Endothelial cell of umbilical vein (primary cell): ENCODE data around the gene GABARAPL1. TPM values are rescaled to one million over a fixed set of nuclear protein-coding genes. Genes with fewer than 3 reads are reported as not detected.

Experiments used
- BruUV-seq: library from RNA; stranded (reverse); fragments of 400-500 nt; replicated peaks from 2 replicates; lab custom pipeline; 2021; lab: Mats Ljungman, UMichigan
- CTCF ChIA-PET: fragments of 300-600, 350-600 bp; sonication (Branson Sonifier 250); formaldehyde crosslinking; loops from one replicate; lab custom pipeline; 2021; ENCODE audit warnings: antibody characterized with exemption, inconsistent platforms; lab: Charles Lee
- POLR2A ChIA-PET: fragments of 300-600, 350-600 bp; sonication (Branson Sonifier 250); formaldehyde crosslinking; loops from one replicate; lab custom pipeline; 2021; ENCODE audit warnings: antibody characterized with exemption, inconsistent platforms; lab: Charles Lee
- DNase-seq: peaks from one replicate; pipeline ENCODE4 v3.0.0-alpha.2; 2011; ENCODE audit warnings: low read depth, low spot score
- FAIRE-seq: peaks from 2 replicates; lab custom pipeline; 2011; peaks lifted over from hg19 to GRCh38; lab: Jason Lieb, UNC
- H2AFZ ChIP-seq: 2 replicates; pipeline ENCODE4 v1.6.0; 2012; ENCODE audit warnings: low read depth, low read length, control low read depth, inconsistent platforms
- H3K27ac ChIP-seq: 2 replicates; pipeline ENCODE4 v1.5.1; 2011; ENCODE audit warnings: low read depth, mild to moderate bottlenecking, control low read depth, low read length, moderate library complexity; ENCODE audit not compliant: insufficient read depth
- H3K27me3 ChIP-seq, 2 experiments: 2 replicates each; pipeline versions ENCODE4 v1.6.0 to v1.6.1; 2011; ENCODE audit warnings: low read length in 2 of 2, mixed read lengths in 1 of 2; ENCODE audit not compliant: control insufficient read depth in 2 of 2, insufficient read depth in 2 of 2
- H3K36me3 ChIP-seq, 2 experiments: 2 replicates in 1 of 2; 3 replicates in 1 of 2; pipeline ENCODE4 v1.5.1; 2011; ENCODE audit warnings: low read length in 2 of 2, mild to moderate bottlenecking in 1 of 2, moderate library complexity in 1 of 2; ENCODE audit not compliant: control insufficient read depth in 2 of 2, insufficient read depth in 2 of 2; ENCODE audit errors: extremely low read depth in 1 of 2
- H3K4me1 ChIP-seq: 3 replicates; pipeline ENCODE4 v1.5.1; 2011; ENCODE audit warnings: mild to moderate bottlenecking, low read length; ENCODE audit not compliant: control insufficient read depth, insufficient read depth; ENCODE audit errors: extremely low read depth
- H3K4me2 ChIP-seq: 2 replicates; pipeline ENCODE4 v1.6.1; 2011; ENCODE audit warnings: low read length, control low read depth, mixed read lengths; ENCODE audit not compliant: insufficient read depth
- H3K4me3 ChIP-seq, 3 experiments: fragments of 200-600 bp in 1 of 3; sonication (generic), shearing (Covaris generic) in 1 of 3; replicated peaks in 1 of 3; 2 replicates each; pipeline ENCODE4 v1.5.1; 2011 to 2016; ENCODE audit warnings: control low read depth in 3 of 3, low read length in 3 of 3, mild to moderate bottlenecking in 2 of 3, inconsistent platforms in 1 of 3, low read depth in 1 of 3, moderate library complexity in 1 of 3; ENCODE audit not compliant: insufficient read depth in 1 of 3
- H3K79me2 ChIP-seq: 2 replicates; pipeline ENCODE4 v1.6.0; 2012; ENCODE audit warnings: low read length, inconsistent platforms; ENCODE audit not compliant: control insufficient read depth, insufficient read depth
- H3K9ac ChIP-seq: replicated peaks from 2 replicates; pipeline ENCODE3; 2011; ENCODE audit warnings: low read length, control low read depth; ENCODE audit not compliant: insufficient read depth; ENCODE audit errors: extremely low read depth
- H3K9me1 ChIP-seq: replicated peaks from 3 replicates; pipeline ENCODE4 v1.6.0; 2011; ENCODE audit warnings: mild to moderate bottlenecking, low read length; ENCODE audit not compliant: control insufficient read depth, insufficient read depth; ENCODE audit errors: extremely low read depth
- H3K9me3 ChIP-seq: replicated peaks from 2 replicates; pipeline ENCODE4 v1.5.1; 2012; ENCODE audit warnings: low read length, inconsistent platforms; ENCODE audit not compliant: control insufficient read depth, insufficient read depth
- H4K20me1 ChIP-seq: replicated peaks from 2 replicates; pipeline ENCODE3; 2011; ENCODE audit warnings: mild to moderate bottlenecking, low read length; ENCODE audit not compliant: control insufficient read depth, insufficient read depth; ENCODE audit errors: extremely low read depth
- EZH2 ChIP-seq: IDR thresholded peaks from 2 replicates; pipeline ENCODE4 v1.6.1; 2012; ENCODE audit warnings: borderline replicate concordance, low read depth, mild to moderate bottlenecking, moderate library complexity, low read length, inconsistent platforms; ENCODE audit not compliant: severe bottlenecking
- FOS ChIP-seq: IDR thresholded peaks from 2 replicates; pipeline ENCODE4 v1.6.1; 2011; ENCODE audit warnings: mild to moderate bottlenecking, low read length, moderate library complexity, borderline replicate concordance; ENCODE audit not compliant: insufficient read depth
- GATA2 ChIP-seq: IDR thresholded peaks from 2 replicates; pipeline ENCODE4 v1.7.0; 2011; ENCODE audit warnings: low read depth, mild to moderate bottlenecking, moderate library complexity, mixed read lengths, low read length; ENCODE audit not compliant: insufficient read length, insufficient read depth
- JUN ChIP-seq: IDR thresholded peaks from 2 replicates; pipeline ENCODE4 v1.6.1; 2011; ENCODE audit warnings: borderline replicate concordance, low read depth; ENCODE audit not compliant: insufficient read length, insufficient read depth
- MYC ChIP-seq: IDR thresholded peaks from one replicate; pipeline ENCODE4 v1.6.1; 2011; ENCODE audit warnings: mild to moderate bottlenecking, low read depth, low read length
- POLR2A ChIP-seq: IDR thresholded peaks from 2 replicates; pipeline ENCODE4 v1.6.1; 2012; ENCODE audit warnings: low read depth, mild to moderate bottlenecking, control low read depth, low read length
- POLR2AphosphoS5 ChIP-seq: IDR thresholded peaks from 2 replicates; pipeline ENCODE4 v1.6.1; 2012; ENCODE audit warnings: low read depth, mild to moderate bottlenecking, control low read depth, low read length, moderate library complexity; ENCODE audit not compliant: insufficient read depth
- dilution Hi-C: fragments of 300-500 bp; cut with MboI; formaldehyde crosslinking; loops from one replicate; pipeline ENCODE4 v1.15.0; 2019; ENCODE audit warnings: low sequenced_read_pairs; ENCODE audit not compliant: extremely low pct_ligation_motif_present
- intact Hi-C: fragments of 100-400 bp; cut with micrococcal nuclease; formaldehyde crosslinking; loops from one replicate; pipeline ENCODE4 v1.10.0; 2022
- polyA plus RNA-seq, 4 experiments: library from polyadenylated mRNA; depleted of rRNA in 3 of 4; stranded (reverse) in 3 of 4; unstranded in 1 of 4; fragments of >200 nt; gene quantifications; 2 replicates each; pipeline versions ENCODE4 v1.2.1 to v1.2.3, GENCODE V29; 2011 to 2012; ENCODE audit warnings: missing spikeins in 1 of 4
- total RNA-seq: library from RNA; stranded (reverse); gene quantifications from 2 replicates; pipeline ENCODE4 v1.2.3, GENCODE V29; 2021
- TF ChIP-seq, protein P1 (sequence below): IDR thresholded peaks from 2 replicates; pipeline ENCODE4 v1.6.1; 2011; ENCODE audit not compliant: insufficient read depth, insufficient read length
- TF ChIP-seq, protein P2 (sequence below), 2 donors: IDR thresholded peaks; 1 replicate in 1 of 2; 2 replicates in 1 of 2; pipeline ENCODE4 v1.5.1; 2011; ENCODE audit warnings: low read length in 2 of 2, mild to moderate bottlenecking in 2 of 2, moderate library complexity in 2 of 2, control low read depth in 1 of 2, inconsistent platforms in 1 of 2, low read depth in 1 of 2; ENCODE audit not compliant: insufficient read depth in 1 of 2; ENCODE audit errors: extremely low read depth in 1 of 2

Gene GABARAPL1
- total and polyA plus RNA-seq, 2 donors (not counting 3 experiments of a cell fraction or from before 2014, with no cell fraction given): 59.4 to 65.6 TPM

DNA sequence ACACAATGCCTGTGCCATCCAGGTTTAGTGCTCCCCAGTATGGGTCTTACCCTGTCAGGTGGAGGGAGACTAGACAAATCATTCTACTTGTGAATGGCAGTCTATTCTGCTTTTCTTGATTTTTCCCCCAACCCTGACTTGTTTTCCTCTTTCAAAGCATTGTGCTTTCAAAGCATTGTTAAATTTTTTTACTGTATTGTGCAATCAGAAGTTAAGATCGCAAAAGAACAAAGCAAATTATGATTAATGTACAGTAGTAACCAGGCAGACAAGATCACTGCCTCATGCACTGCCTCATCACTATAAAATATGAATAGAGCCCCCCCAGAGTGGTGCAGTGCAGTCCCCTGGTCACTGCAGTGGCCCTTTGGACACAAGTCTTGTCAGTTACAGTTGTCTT lies 14.1 kb downstream of the GABARAPL1 start:
- no peaks in the 10 kb centered on the region for H3K27me3 ChIP-seq
- H3K4me2 ChIP-seq: no peak overlapping the region
- DNase-seq (no peak), FAIRE-seq (no peak)
- intact Hi-C loops (no loop called here), dilution Hi-C loops (no loop called here)
- no peak overlapping the region for H2AFZ ChIP-seq
- CTCF ChIA-PET: interaction anchor here (0.7 to 1.2 kb wide), 2 partner anchors 9 to 13 kb away, joined by 3 to 6 read pairs; no protein-coding TSS in a partner anchor
- H3K9ac ChIP-seq: no peak overlapping the region
- peaks cover 14 to 18% of the 10 kb centered on the region in 2 experiments for H3K36me3 ChIP-seq
- POLR2A ChIA-PET: interaction anchor here (1.0 kb wide), 1 partner anchor 12 kb away, joined by 3 read pairs; no protein-coding TSS in a partner anchor
- H3K79me2 ChIP-seq: no peaks in the 10 kb centered on the region
- TF ChIP-seq EZH2: no peak
- TF ChIP-seq, protein P1, sequence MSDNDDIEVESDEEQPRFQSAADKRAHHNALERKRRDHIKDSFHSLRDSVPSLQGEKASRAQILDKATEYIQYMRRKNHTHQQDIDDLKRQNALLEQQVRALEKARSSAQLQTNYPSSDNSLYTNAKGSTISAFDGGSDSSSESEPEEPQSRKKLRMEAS: no peak
- no peak for TF ChIP-seq POLR2AphosphoS5
- TF ChIP-seq, protein P2, sequence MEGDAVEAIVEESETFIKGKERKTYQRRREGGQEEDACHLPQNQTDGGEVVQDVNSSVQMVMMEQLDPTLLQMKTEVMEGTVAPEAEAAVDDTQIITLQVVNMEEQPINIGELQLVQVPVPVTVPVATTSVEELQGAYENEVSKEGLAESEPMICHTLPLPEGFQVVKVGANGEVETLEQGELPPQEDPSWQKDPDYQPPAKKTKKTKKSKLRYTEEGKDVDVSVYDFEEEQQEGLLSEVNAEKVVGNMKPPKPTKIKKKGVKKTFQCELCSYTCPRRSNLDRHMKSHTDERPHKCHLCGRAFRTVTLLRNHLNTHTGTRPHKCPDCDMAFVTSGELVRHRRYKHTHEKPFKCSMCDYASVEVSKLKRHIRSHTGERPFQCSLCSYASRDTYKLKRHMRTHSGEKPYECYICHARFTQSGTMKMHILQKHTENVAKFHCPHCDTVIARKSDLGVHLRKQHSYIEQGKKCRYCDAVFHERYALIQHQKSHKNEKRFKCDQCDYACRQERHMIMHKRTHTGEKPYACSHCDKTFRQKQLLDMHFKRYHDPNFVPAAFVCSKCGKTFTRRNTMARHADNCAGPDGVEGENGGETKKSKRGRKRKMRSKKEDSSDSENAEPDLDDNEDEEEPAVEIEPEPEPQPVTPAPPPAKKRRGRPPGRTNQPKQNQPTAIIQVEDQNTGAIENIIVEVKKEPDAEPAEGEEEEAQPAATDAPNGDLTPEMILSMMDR (IDR thresholded peaks at IDR 0.05; ENCODE audit: extremely low read depth in 1 of 2, insufficient read depth in 1 of 2, low read depth in 1 of 2, low read length in 2 of 2): no peak
- TF ChIP-seq JUN: no peak
- no peak for TF ChIP-seq POLR2A
- TF ChIP-seq GATA2: no peak
- no peak for TF ChIP-seq FOS
- TF ChIP-seq MYC: no peak
- H3K4me1 ChIP-seq: no peaks in the 10 kb centered on the region
- no TSS peak for BruUV-seq
- no peaks in the 10 kb centered on the region for H3K9me1 ChIP-seq
- H3K27ac ChIP-seq: no peak overlapping the region
- no peaks in the 10 kb centered on the region for H3K9me3 ChIP-seq
- H4K20me1 ChIP-seq: no peaks in the 10 kb centered on the region
- no peak overlapping the region for H3K4me3 ChIP-seq
